Measurements from ENCODE around the gene STK25.

Gene STK25

GRCh38 chr2:241496003-241496707, 12.2 kb downstream of the STK25 start:
- no peak overlapping the region for H3K27ac ChIP-seq
- TF ChIP-seq ZFX (IDR thresholded peaks at IDR 0.05), result no peak
- TF ChIP-seq, protein P1, sequence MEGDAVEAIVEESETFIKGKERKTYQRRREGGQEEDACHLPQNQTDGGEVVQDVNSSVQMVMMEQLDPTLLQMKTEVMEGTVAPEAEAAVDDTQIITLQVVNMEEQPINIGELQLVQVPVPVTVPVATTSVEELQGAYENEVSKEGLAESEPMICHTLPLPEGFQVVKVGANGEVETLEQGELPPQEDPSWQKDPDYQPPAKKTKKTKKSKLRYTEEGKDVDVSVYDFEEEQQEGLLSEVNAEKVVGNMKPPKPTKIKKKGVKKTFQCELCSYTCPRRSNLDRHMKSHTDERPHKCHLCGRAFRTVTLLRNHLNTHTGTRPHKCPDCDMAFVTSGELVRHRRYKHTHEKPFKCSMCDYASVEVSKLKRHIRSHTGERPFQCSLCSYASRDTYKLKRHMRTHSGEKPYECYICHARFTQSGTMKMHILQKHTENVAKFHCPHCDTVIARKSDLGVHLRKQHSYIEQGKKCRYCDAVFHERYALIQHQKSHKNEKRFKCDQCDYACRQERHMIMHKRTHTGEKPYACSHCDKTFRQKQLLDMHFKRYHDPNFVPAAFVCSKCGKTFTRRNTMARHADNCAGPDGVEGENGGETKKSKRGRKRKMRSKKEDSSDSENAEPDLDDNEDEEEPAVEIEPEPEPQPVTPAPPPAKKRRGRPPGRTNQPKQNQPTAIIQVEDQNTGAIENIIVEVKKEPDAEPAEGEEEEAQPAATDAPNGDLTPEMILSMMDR (conservative IDR thresholded peaks at IDR 0.05), result no peak

DNA sequence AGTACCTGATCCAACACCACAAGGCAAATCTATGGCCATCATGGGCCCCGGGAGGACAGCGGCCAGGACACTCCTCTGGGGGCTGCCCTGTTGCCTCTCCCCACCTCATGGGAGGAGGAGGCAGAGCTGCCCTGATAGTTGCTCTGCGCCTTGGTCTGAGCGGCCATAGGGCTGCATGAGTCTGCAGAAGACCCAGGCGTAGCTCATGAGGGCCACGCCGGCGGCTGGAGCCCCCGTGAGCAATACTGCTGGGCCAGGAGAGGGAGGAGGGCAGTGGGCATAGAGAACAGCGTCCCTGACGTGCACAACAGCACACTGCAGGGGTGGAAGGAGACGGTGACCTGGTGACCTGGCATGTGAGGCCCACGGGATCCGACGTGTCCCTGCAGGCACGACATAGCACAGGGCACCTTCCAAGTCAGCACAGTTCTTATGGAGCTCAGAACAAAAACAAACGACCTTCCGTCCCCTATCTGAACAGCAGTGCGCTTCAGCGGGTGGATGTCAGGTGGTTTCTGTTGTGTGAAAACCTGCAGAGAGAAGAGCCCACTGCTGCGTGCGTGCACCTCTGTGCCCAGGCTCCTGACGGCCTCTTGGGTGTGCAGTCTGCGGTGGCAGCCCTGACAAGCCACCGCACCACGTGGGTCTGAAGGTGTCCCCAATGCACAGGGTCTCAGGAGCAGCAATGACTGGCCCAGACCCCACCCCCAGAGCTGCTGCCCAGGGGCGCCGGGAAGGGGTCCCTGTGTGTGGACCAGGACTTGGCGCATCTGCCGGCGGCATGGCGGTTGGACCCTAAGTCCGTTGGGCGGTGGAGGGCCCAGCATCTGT, 13.0 kb downstream of the STK25 start:
- TF ChIP-seq, protein P1 (conservative IDR thresholded peaks at IDR 0.05), result no peak
- no peak for TF ChIP-seq ZFX (IDR thresholded peaks at IDR 0.05)
- H3K27ac ChIP-seq, result no peak overlapping the region

- TF ChIP-seq, protein P1 (conservative IDR thresholded peaks at IDR 0.05), result no peak
- no peak for TF ChIP-seq ZFX (IDR thresholded peaks at IDR 0.05)
- H3K27ac ChIP-seq, result no peak overlapping the region
Observed at GRCh38 chr2:241494311-241494908, 14.0 kb downstream of the STK25 start.

DNA sequence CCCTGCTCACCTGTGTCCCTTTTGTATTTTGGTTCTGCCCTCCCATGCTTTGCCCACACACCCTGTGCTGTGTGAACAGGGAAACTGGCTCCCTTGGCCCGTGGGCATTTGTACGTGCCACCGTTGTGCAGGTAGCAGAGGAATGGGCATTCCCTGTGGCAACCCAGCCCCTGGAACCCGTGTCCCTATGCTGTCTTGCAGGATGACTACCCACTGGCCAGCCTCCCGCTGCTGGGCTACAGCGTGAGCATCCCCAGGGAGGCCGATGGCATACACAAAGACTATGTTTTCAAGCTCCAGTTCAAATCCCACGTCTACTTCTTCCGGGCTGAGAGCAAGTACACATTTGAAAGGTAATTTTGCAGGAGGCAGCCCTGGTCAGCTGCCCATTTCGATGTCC, 15.3 kb downstream of the STK25 start:
- TF ChIP-seq ZFX (IDR thresholded peaks at IDR 0.05), result no peak
- TF ChIP-seq, protein P1 (conservative IDR thresholded peaks at IDR 0.05), result no peak
- no peak overlapping the region for H3K27ac ChIP-seq

- TF ChIP-seq ZFX (IDR thresholded peaks at IDR 0.05), result no peak
- TF ChIP-seq, protein P1 (conservative IDR thresholded peaks at IDR 0.05), result no peak
- no peak overlapping the region for H3K27ac ChIP-seq
Observed at GRCh38 chr2:241492174-241492565, 16.2 kb downstream of the STK25 start.

- TF ChIP-seq, protein P1 (conservative IDR thresholded peaks at IDR 0.05), result no peak
- TF ChIP-seq ZFX (IDR thresholded peaks at IDR 0.05), result no peak
- no peak overlapping the region for H3K27ac ChIP-seq
Observed at GRCh38 chr2:241491549-241492173, 16.7 kb downstream of the STK25 start.

All from C4-2B (cell line).